ENCODE results near the gene SHC3.

Gene SHC3

GRCh38 chr9:88987661-88988060 is 191.0 kb downstream of the SHC3 start:
- DNase-seq (ENCODE audit: low read depth, low spot score): no peak

DNA sequence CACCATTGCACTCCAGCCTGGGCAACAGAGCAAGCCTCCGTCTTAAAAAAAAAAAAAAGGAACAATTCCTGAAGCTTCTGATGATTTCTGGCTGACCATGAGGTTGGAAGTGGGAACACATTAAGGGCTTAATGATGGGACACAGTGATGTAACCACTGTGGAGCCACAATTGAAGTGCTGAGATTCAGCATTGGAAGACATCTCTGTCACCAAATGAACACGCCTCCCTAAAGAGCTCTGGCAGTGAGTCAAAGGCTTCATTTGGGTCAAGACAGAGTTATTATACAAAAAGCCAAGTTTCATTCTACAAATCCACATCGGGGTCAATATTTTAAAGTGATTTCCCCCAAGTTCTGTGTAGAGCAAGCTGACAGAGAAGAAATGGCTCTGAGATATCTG is 191.8 kb downstream of the SHC3 start:
- no peak for DNase-seq (ENCODE audit: low read depth, low spot score)

DNA sequence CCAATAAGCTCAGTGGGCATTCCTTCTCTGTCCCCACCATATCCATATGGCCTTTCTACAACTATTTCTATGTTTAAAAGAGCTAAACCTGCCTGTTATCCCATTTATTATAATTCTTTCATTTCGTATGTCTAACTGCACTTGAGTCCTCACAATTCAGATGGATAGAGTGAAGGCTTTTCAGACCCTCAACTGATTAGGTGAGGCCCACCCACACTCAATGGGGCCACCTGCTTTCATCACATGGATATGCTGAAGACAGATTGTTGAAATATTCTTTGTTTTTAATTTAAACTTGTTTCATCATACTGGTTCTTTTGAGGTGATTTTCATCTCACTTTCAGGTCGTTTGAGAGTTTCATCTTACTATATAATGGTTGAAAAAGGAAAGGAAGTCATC is 193.0 kb downstream of the SHC3 start:
- DNase-seq (ENCODE audit: low read depth, low spot score): no peak

DNA sequence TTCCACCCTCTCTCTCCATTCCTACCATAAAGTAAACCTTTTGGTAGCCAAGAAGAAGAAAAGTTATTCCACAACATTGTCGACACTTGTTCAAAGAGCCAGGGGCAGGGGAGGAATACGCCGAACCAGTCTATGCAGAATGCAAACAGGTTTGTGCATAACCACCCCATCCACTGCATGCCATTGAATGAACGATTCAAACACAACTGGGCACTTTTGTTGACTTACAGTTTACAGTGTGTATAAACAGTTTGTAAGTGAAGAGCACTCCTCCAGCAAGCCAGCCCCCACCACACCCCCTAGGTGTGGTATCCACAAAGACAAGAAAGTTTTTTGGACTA is 194.1 kb downstream of the SHC3 start:
- DNase-seq (ENCODE audit: low read depth, low spot score): no peak

GRCh38 chr9:88983865-88984542 is 194.6 kb downstream of the SHC3 start:
- no peak for DNase-seq (ENCODE audit: low read depth, low spot score)

GRCh38 chr9:88980740-88981203 is 197.8 kb downstream of the SHC3 start:
- DNase-seq (ENCODE audit: low read depth, low spot score): no peak

GRCh38 chr9:88979791-88980190 is 198.8 kb downstream of the SHC3 start:
- no peak for DNase-seq (ENCODE audit: low read depth, low spot score)

DNA sequence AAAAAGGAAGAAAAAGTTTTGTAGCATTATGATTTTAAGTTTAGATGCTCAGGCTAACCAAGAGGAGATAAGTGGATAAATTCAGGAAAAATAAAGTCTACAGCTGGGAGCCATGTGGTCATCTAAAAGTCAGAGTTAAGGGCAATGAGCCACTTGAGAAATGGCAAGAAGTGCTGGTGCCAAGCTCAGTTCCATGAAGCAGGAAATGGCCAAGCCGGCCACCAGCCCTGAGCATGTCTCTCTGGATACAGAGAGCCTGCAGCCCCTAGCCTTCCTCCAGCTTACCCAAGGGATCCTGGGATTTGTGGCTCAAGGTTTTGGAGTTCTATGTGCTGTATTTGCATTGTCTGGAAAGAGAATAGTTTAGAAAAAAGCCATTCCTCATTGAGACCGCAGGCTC is 199.6 kb downstream of the SHC3 start:
- no peak for DNase-seq (ENCODE audit: low read depth, low spot score)

GRCh38 chr9:88978034-88978433 is 200.6 kb downstream of the SHC3 start:
- no peak for DNase-seq (ENCODE audit: low read depth, low spot score)

DNA sequence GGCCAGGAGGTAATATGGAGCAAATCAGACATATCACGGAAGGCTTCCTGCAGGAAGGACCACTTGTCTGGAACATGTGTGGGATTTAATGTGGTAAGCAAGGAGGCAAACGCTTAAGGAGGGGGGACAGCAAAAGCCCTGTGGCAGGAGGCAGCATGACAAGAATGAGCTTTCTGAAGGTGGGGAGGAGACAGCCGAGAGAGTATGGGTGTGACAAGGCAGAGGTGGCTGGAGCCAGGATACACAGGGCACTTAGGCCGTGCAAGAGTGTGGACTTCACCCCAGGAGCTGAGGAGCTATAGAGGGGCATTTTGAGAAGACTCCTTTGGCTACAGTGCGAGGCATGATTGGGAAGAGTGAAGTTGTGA is 201.7 kb downstream of the SHC3 start:
- DNase-seq (ENCODE audit: low read depth, low spot score): no peak

GRCh38 chr9:88975966-88976889 is 202.4 kb downstream of the SHC3 start:
- no peak for DNase-seq (ENCODE audit: low read depth, low spot score)

DNA sequence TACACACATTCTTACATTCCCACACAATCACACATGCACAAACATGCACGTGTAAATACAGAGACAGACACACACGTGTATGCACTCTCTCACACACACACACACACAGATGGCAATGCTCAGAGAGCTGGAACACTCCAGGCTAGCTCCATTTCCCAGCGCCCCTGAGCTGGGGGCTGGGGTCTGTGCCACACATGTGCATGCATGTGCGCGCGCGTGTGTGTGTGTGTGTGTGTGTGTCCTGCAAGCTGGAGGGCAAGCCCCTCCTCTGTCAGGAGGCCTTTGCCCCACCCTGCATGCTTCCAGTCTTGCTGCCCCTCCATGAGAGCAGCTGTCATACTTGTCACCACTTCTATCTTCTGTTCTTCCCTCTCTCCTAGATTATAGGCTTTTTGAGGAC is 204.0 kb downstream of the SHC3 start:
- DNase-seq (ENCODE audit: low read depth, low spot score): no peak

DNA sequence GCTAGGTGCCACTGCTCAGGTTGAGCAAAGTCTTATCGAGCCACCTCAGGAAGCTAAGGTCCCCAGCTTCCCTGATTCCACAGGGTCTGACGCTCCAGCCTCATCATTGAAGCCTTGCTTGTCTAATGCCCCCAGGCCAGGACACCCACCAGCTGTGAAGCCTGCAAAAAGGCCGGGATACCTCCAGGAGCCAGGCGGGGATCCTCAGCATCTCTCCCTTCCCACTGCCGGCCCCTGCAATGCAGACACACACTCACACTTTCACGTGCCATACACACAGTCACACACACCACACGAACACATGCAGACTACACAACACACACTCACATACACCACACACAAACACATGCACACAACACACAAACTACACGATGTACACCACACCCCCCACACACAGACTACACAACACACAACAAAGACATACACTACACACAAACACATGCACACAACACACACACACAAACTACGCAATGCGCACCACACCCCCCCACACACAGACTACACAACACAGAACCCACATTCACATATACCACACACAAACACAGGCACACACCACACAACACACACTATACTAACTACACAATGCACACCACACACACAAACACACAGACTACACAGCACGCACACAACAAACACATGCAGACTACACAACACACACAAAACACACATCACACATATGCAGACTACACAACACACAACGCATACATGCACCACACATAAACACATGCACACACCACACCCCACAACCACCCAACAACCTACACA is 205.2 kb downstream of the SHC3 start:
- DNase-seq (ENCODE audit: low read depth, low spot score): no peak

DNA sequence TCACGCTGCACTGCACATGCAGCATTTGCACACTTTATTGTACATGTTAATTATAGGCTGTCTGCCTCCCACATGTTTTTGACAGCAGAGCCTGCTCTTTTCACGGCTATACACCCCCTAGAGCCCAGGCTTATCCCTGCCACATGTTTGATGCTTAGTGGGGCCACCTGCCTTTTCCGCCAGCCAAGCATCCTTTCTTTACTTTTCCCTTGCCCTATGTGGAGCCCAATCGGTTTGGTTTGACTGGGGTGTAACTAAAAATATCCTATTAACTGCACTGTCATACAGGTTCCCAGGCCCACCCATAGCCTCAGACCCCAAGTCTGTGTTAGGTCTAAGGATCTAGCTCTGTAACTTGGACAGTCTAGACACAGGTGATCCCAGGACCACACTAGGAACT is 206.2 kb downstream of the SHC3 start:
- DNase-seq (ENCODE audit: low read depth, low spot score): no peak

DNA sequence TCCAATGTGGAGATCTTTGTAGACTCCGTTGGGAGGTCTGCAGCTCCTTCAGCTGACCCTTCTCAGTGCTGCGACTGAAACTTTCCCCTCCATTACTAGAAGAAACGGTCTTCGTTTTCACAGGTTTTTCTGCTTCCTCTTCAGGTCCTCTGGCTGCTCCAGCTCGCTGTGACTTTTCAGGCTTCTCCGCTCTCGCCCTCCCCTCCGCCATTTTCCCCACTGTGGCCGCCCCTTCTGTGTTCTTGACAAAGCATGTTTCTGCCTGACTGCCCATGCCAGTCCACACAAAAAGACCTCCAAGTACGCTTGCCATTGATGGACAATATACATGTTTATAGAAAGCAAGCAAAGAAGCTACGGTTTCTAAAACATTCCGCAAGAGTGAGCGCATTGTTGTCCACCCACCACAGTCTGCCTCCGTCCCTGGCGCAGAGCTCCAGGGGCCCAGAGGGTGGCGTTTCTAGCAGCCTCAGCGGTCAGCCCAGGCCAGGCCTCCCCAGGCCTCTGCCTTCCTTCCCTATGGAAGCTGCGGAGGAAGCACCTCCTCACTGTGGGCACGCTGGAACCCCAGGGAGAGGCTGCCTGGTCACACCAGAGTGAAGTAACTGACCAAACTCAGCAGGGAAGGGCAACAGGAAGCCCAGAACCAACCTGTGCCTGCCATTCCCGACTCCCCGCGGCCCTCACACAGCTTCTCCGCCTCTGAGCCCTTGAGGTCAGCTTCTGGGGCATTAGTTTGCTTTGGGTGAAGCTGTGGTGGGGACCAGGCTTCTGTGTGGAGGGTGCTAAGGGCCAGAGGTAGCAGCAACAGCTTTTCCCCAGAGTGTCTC is 207.3 kb downstream of the SHC3 start:
- DNase-seq (ENCODE audit: low read depth, low spot score): no peak

GRCh38 chr9:88969646-88970373 is 208.8 kb downstream of the SHC3 start:
- no peak for DNase-seq (ENCODE audit: low read depth, low spot score)

DNA sequence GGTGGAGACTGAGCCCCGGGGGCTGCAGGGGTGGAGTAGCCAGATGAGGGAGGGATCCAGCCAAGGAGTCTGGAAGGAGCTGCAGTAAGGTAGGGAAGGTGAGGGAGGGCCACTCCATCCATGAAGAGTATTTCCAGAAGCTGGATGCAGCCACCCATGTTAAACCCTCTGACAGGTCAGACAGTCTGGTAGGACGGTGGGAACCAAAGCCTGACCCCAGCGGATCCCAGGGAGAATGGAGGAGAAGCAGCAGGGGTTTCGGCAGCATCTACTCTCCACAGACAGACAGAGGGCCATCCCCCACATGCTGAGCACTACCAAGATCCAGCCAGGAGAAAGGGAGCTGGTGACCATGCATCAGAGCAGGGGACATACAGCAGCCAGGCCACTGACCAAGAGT is 209.8 kb downstream of the SHC3 start:
- DNase-seq (ENCODE audit: low read depth, low spot score): no peak

DNA sequence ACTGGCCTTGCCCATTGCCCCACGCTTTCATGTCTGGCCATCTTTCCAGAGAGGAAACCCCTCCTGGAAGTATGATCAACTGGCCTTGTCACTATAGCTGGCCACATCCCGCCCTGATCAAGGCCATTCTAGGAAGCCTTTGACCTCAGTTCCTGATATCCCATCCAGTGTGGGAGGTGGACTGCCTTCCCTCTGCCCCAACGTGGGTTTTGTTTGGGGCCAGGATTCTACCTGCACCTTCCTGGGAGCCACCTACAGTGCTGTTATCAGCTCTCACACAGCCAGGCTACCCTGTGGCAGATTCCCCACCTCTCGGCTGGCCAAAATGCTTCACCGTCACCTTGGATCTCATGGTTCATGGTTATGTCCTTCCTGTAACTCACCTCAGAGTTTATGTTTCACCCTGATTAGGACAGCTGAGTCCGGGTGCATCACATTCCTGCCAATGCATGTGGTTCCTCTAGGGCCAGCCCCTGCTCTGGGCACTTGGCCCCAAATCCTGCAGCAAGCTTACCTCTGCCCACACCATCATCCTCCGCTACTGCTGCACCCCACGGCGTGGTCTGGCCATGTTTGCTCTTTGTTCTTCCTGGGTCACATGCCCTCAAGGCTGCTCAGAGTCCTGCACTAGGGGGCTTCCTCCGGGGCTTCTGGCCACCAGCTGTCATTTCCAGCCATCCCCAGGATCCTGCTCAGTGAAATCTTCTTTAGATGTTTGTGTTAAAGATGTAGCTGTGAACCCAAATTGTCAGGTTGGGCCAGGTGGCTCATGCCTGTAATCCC is 211.5 kb downstream of the SHC3 start:
- no peak for DNase-seq (ENCODE audit: low read depth, low spot score)

DNA sequence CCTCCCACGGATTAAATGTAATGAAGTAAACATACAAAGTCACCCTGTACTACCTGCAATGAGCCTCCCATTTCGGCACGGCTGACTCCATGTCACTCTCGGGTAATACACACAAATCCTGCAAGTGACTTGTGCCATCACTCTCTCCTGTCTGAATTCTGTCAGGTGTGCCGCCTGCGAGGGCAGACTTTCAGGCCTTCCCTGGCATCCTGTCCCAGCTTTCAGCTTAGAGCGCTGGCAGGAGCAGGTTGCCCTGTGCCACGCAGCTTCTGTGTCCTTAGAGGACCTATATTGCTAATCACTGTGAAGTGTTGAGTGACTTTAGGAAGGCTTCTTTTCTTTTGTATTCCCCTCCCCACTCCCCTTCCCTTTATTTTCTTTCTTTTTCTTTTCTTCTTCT is 213.1 kb downstream of the SHC3 start:
- no peak for DNase-seq (ENCODE audit: low read depth, low spot score)

DNA sequence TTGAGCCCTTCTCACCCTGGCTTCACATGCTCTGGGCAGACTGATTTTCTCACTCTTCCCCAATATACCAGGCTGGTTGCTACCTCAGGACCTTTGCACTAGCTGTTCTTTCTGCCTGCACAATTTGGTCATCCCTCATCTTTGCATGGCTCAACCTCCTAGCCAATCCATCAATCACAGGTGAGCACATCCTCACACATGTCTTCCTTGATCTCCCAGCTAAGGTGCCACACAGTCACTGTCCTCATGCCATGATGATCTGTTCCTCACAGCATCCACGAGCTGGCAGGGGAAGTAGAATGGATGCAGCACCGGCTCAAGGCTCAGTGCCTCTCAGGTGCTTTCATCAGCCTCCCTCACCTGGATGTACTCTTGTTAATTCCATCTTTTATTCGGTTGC is 218.0 kb downstream of the SHC3 start:
- DNase-seq (ENCODE audit: low read depth, low spot score): no peak

All from iPS DF 19.7 (cell line).